Liver (tissue), 9 donors: Measurements from ENCODE around the gene PGGHG. TPM values are rescaled to one million over a fixed set of nuclear protein-coding genes. Genes with fewer than 3 reads are reported as not detected.
A peak's percentile ranks its signal among the peaks of the same experiment; 100 is the strongest.

Experiments
- DNase-seq: peaks from one replicate; pipeline ENCODE4 v3.0.0-alpha.2; 2017; ENCODE audit warnings: low spot score
- H3K27ac ChIP-seq, 2 donors: one replicate each; pipeline ENCODE4 v1.7.0; 2013; ENCODE audit warnings: inconsistent platforms in 2 of 2, low read length in 2 of 2, control low read depth in 1 of 2, low read depth in 1 of 2, mild to moderate bottlenecking in 1 of 2
- H3K27me3 ChIP-seq, 4 donors: one replicate each; pipeline versions ENCODE4 v1.6.1 to v1.7.0; 2013; ENCODE audit warnings: low read length in 3 of 4, inconsistent platforms in 1 of 4, mild to moderate bottlenecking in 1 of 4, moderate library complexity in 1 of 4; ENCODE audit not compliant: control insufficient read depth in 4 of 4, insufficient read depth in 4 of 4
- H3K36me3 ChIP-seq, 4 donors: one replicate each; pipeline versions ENCODE4 v1.6.1 to v1.7.0; 2013; ENCODE audit warnings: low read length in 3 of 4, mild to moderate bottlenecking in 3 of 4, low read depth in 1 of 4, moderate library complexity in 1 of 4; ENCODE audit not compliant: control insufficient read depth in 4 of 4, insufficient read depth in 3 of 4
- H3K4me1 ChIP-seq, 4 donors: one replicate each; pipeline versions ENCODE4 v1.6.1 to v1.7.0; 2013; ENCODE audit warnings: low read length in 3 of 4, mild to moderate bottlenecking in 3 of 4, moderate library complexity in 1 of 4; ENCODE audit not compliant: control insufficient read depth in 4 of 4, insufficient read depth in 4 of 4
- H3K4me3 ChIP-seq, 3 donors: one replicate each; pipeline versions ENCODE4 v1.6.1 to v1.7.0; 2013; ENCODE audit warnings: low read length in 3 of 3, control low read depth in 1 of 3, low read depth in 1 of 3, mild to moderate bottlenecking in 1 of 3
- H3K9ac ChIP-seq, 2 donors: one replicate each; pipeline ENCODE4 v1.7.0; 2013; ENCODE audit warnings: low read length in 2 of 2, mild to moderate bottlenecking in 2 of 2, moderate library complexity in 2 of 2, control low read depth in 1 of 2, low read depth in 1 of 2
- H3K9me3 ChIP-seq, 4 donors: one replicate each; pipeline versions ENCODE4 v1.6.1 to v1.7.0; 2013; ENCODE audit warnings: low read length in 3 of 4; ENCODE audit not compliant: control insufficient read depth in 4 of 4
- ATF3 ChIP-seq: IDR thresholded peaks from 2 replicates; pipeline ENCODE4 v1.6.1; 2016; ENCODE audit warnings: antibody characterized with exemption
- EGR1 ChIP-seq, 2 donors: IDR thresholded peaks; 2 replicates each; pipeline ENCODE4 v1.6.1; 2016 to 2018; ENCODE audit warnings: antibody characterized with exemption in 2 of 2, low read depth in 2 of 2
- FOXA1 ChIP-seq: IDR thresholded peaks from 2 replicates; pipeline ENCODE4 v1.6.1; 2016; ENCODE audit warnings: antibody characterized with exemption
- FOXA2 ChIP-seq: IDR thresholded peaks from 2 replicates; pipeline ENCODE4 v1.6.1; 2016; ENCODE audit warnings: antibody characterized with exemption
- HNF4A ChIP-seq, 2 donors: conservative IDR thresholded peaks; 2 replicates each; pipeline ENCODE4 v1.6.1; 2016; ENCODE audit warnings: antibody characterized with exemption in 2 of 2, mild to moderate bottlenecking in 2 of 2
- HNF4G ChIP-seq: IDR thresholded peaks from 2 replicates; pipeline ENCODE4 v1.6.1; 2016; ENCODE audit warnings: antibody characterized with exemption
- JUND ChIP-seq, 2 donors: IDR thresholded peaks; 2 replicates each; pipeline ENCODE4 v1.6.1; 2016; ENCODE audit warnings: antibody characterized with exemption in 2 of 2
- MAX ChIP-seq: IDR thresholded peaks from 2 replicates; pipeline ENCODE4 v1.6.1; 2016; ENCODE audit warnings: antibody characterized with exemption
- NR2F2 ChIP-seq: IDR thresholded peaks from 2 replicates; pipeline ENCODE4 v1.6.1; 2016; ENCODE audit warnings: antibody characterized with exemption
- RAD21 ChIP-seq, 2 donors: IDR thresholded peaks; 2 replicates each; pipeline ENCODE4 v1.6.1; 2016; ENCODE audit warnings: antibody characterized with exemption in 2 of 2, mild to moderate bottlenecking in 2 of 2
- RXRA ChIP-seq, 2 donors: IDR thresholded peaks; 2 replicates each; pipeline ENCODE4 v1.6.1; 2017 to 2018; ENCODE audit warnings: antibody characterized with exemption in 2 of 2, mild to moderate bottlenecking in 1 of 2
- SP1 ChIP-seq: IDR thresholded peaks from 2 replicates; pipeline ENCODE4 v1.6.1; 2018; ENCODE audit warnings: antibody characterized with exemption, mild to moderate bottlenecking
- TAF1 ChIP-seq: conservative IDR thresholded peaks from 2 replicates; pipeline ENCODE4 v1.6.1; 2016; ENCODE audit warnings: antibody characterized with exemption, mild to moderate bottlenecking
- YY1 ChIP-seq: IDR thresholded peaks from 2 replicates; pipeline ENCODE4 v1.6.1; 2016; ENCODE audit warnings: antibody characterized with exemption, mild to moderate bottlenecking
- WGBS: extraction: QIAGEN DNeasy Blood & Tissue Kit; methylation state at CpG from one replicate; pipeline ENCODE4 v1.1.7; 2013; 5-methylcytosine and 5-hydroxymethylcytosine counted together
- polyA plus RNA-seq, 2 donors: library from polyadenylated mRNA; stranded (reverse) in 1 of 2; unstranded in 1 of 2; fragments of 200-250 nt in 1 of 2; fragments of >200 nt in 1 of 2; fragmentation: Nextera tagmentation in 1 of 2; extraction: Ambion mirVana in 1 of 2; gene quantifications; one replicate each; pipeline versions ENCODE4 v1.2.1 to v1.2.3, GENCODE V29; 2013 to 2015
- total RNA-seq, 2 donors: library from RNA; depleted of rRNA; stranded (reverse); fragments of >200 nt; gene quantifications; one replicate each; pipeline ENCODE4 v1.2.3, GENCODE V29; 2014
- TF ChIP-seq, protein P1 (sequence below): IDR thresholded peaks from 2 replicates; pipeline ENCODE4 v1.6.1; 2016; ENCODE audit warnings: antibody characterized with exemption, mild to moderate bottlenecking
- TF ChIP-seq, protein P2 (sequence below): IDR thresholded peaks from 2 replicates; pipeline ENCODE4 v1.6.1; 2016; ENCODE audit warnings: antibody characterized with exemption
- TF ChIP-seq, protein P3 (sequence below): fragments of 150-350 bp; IDR thresholded peaks from 2 replicates; pipeline ENCODE4 v1.5.1; 2017; ENCODE audit warnings: improper control_type of control experiment, low read depth, low read length; ENCODE audit not compliant: missing input control
- donor health status: healthy.
- donor health status: healthy.
- donor health status: healthy.
- donor health status: healthy.
- donor health status: healthy.

The PGGHG gene
- total and polyA plus RNA-seq, 4 donors: 1.3 to 11.4 (median 7.5) TPM

DNA sequence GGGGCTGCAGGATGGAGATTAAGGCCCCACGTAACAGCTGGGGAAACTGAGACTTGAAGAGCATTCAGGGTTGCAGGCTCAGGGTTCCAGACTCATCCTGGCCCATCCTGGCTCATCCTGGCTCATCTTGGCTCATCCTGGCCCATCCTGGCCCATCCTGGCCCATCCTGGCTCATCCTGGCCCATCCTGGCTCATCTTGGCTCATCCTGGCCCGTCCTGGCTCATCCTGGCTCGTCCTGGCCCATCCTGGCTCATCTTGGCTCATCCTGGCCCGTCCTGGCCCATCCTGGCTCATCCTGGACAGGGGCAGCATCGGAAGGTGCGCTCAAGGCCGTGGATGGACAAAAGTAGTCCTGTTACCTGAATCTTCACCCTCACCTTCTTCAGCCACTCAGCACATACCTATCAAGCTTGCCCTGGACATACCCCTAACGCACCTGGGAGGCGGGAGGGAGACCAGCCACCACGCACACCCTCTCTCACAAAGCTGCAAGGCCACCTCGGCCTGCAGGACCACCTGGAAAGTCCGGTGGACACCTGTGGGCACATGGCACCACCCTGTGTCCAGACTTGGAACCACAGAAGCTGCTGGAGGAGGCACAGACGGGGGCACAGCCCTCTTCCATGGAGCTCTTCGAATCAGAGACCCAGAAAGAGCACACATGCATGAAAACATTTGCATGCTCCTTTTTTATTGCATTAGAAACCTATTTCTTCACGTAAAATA, 31.0 kb upstream of the PGGHG start:
- Histone ChIP-seq H3K36me3 (peaks cover 0 to 8% (median 1%) of the 10 kb centered on the region in 4 donors), H3K9me3 (no peaks in the 10 kb centered on the region), H3K4me1 (no peaks in the 10 kb centered on the region), H3K4me3 (no peak overlapping the region), H3K27me3 (no peaks in the 10 kb centered on the region), H3K9ac (no peak overlapping the region), H3K27ac (no peak overlapping the region)
- no peak for DNase-seq
- WGBS: 73% methylated on average over 15 of the region's 15 CpGs
- TF ChIP-seq, protein P1, sequence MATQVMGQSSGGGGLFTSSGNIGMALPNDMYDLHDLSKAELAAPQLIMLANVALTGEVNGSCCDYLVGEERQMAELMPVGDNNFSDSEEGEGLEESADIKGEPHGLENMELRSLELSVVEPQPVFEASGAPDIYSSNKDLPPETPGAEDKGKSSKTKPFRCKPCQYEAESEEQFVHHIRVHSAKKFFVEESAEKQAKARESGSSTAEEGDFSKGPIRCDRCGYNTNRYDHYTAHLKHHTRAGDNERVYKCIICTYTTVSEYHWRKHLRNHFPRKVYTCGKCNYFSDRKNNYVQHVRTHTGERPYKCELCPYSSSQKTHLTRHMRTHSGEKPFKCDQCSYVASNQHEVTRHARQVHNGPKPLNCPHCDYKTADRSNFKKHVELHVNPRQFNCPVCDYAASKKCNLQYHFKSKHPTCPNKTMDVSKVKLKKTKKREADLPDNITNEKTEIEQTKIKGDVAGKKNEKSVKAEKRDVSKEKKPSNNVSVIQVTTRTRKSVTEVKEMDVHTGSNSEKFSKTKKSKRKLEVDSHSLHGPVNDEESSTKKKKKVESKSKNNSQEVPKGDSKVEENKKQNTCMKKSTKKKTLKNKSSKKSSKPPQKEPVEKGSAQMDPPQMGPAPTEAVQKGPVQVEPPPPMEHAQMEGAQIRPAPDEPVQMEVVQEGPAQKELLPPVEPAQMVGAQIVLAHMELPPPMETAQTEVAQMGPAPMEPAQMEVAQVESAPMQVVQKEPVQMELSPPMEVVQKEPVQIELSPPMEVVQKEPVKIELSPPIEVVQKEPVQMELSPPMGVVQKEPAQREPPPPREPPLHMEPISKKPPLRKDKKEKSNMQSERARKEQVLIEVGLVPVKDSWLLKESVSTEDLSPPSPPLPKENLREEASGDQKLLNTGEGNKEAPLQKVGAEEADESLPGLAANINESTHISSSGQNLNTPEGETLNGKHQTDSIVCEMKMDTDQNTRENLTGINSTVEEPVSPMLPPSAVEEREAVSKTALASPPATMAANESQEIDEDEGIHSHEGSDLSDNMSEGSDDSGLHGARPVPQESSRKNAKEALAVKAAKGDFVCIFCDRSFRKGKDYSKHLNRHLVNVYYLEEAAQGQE: no peak
- TF ChIP-seq YY1 (no peak), NR2F2 (no peak), HNF4A (conservative IDR thresholded peaks at IDR 0.05) (no peak), MAX (no peak), JUND (IDR thresholded peaks at IDR 0.05) (no peak), ATF3 (no peak), RAD21 (IDR thresholded peaks at IDR 0.05) (peak; percentile 19 to 45), RXRA (IDR thresholded peaks at IDR 0.05) (no peak), EGR1 (IDR thresholded peaks at IDR 0.05; ENCODE audit: low read depth in 2 of 2) (no peak), SP1 (no peak), FOXA2 (no peak)
- TF ChIP-seq, protein P2, sequence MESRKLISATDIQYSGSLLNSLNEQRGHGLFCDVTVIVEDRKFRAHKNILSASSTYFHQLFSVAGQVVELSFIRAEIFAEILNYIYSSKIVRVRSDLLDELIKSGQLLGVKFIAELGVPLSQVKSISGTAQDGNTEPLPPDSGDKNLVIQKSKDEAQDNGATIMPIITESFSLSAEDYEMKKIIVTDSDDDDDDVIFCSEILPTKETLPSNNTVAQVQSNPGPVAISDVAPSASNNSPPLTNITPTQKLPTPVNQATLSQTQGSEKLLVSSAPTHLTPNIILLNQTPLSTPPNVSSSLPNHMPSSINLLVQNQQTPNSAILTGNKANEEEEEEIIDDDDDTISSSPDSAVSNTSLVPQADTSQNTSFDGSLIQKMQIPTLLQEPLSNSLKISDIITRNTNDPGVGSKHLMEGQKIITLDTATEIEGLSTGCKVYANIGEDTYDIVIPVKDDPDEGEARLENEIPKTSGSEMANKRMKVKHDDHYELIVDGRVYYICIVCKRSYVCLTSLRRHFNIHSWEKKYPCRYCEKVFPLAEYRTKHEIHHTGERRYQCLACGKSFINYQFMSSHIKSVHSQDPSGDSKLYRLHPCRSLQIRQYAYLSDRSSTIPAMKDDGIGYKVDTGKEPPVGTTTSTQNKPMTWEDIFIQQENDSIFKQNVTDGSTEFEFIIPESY: no peak
- TF ChIP-seq, protein P3, sequence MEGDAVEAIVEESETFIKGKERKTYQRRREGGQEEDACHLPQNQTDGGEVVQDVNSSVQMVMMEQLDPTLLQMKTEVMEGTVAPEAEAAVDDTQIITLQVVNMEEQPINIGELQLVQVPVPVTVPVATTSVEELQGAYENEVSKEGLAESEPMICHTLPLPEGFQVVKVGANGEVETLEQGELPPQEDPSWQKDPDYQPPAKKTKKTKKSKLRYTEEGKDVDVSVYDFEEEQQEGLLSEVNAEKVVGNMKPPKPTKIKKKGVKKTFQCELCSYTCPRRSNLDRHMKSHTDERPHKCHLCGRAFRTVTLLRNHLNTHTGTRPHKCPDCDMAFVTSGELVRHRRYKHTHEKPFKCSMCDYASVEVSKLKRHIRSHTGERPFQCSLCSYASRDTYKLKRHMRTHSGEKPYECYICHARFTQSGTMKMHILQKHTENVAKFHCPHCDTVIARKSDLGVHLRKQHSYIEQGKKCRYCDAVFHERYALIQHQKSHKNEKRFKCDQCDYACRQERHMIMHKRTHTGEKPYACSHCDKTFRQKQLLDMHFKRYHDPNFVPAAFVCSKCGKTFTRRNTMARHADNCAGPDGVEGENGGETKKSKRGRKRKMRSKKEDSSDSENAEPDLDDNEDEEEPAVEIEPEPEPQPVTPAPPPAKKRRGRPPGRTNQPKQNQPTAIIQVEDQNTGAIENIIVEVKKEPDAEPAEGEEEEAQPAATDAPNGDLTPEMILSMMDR: peak; percentile 17

GRCh38 chr11:259413-259812, 29.5 kb upstream of the PGGHG start:
- H3K27ac ChIP-seq: no peak overlapping the region
- no peak for DNase-seq
- no peaks in the 10 kb centered on the region for H3K9me3 ChIP-seq
- no peak overlapping the region for H3K4me3 ChIP-seq
- 80% methylated on average over 10 of the region's 10 CpGs for WGBS
- H3K27me3 ChIP-seq: no peaks in the 10 kb centered on the region
- no peaks in the 10 kb centered on the region for H3K36me3 ChIP-seq
- H3K4me1 ChIP-seq: no peaks in the 10 kb centered on the region
- no peak overlapping the region for H3K9ac ChIP-seq
- TF ChIP-seq EGR1 (IDR thresholded peaks at IDR 0.05; ENCODE audit: low read depth in 2 of 2): no peak
- TF ChIP-seq HNF4A (conservative IDR thresholded peaks at IDR 0.05): no peak
- no peak for TF ChIP-seq RXRA (IDR thresholded peaks at IDR 0.05)
- TF ChIP-seq RAD21 (IDR thresholded peaks at IDR 0.05): no peak
- TF ChIP-seq SP1: no peak
- TF ChIP-seq, protein P1: no peak
- TF ChIP-seq ATF3: no peak
- no peak for TF ChIP-seq YY1
- TF ChIP-seq TAF1: no peak
- no peak for TF ChIP-seq FOXA1
- no peak for TF ChIP-seq NR2F2
- TF ChIP-seq HNF4G: no peak
- TF ChIP-seq FOXA2: no peak
- TF ChIP-seq MAX: no peak
